ENCODE measurements around the gene ZNF23.

The ZNF23 gene

GRCh38 chr16:71426880-71427615, 35.0 kb downstream of the ZNF23 start:
- no peak for DNase-seq

GRCh38 chr16:71426069-71426879, 35.8 kb downstream of the ZNF23 start:
- peak; percentile 61 for DNase-seq

DNA sequence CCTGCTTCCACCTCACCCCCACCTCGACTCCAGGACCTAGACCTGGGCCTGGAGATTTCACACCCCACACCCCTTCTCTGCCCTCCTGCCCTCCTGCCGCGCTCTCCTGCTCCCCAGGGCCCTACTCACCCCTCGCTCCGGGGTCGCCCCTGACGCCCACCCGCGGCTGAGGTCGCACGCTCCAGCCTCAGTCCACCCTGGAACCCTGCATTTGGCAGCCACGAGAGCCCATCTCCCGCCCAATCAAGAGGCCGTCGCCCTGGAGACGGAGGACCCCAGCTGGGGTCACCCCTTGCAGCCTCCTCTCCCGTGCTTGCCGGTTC, 36.3 kb downstream of the ZNF23 start:
- no peak for DNase-seq

GRCh38 chr16:71424626-71425025, 37.4 kb downstream of the ZNF23 start:
- DNase-seq = no peak

GRCh38 chr16:71423865-71424264, 38.2 kb downstream of the ZNF23 start:
- DNase-seq = no peak

GRCh38 chr16:71423016-71423415, 39.0 kb downstream of the ZNF23 start:
- no peak for DNase-seq

DNA sequence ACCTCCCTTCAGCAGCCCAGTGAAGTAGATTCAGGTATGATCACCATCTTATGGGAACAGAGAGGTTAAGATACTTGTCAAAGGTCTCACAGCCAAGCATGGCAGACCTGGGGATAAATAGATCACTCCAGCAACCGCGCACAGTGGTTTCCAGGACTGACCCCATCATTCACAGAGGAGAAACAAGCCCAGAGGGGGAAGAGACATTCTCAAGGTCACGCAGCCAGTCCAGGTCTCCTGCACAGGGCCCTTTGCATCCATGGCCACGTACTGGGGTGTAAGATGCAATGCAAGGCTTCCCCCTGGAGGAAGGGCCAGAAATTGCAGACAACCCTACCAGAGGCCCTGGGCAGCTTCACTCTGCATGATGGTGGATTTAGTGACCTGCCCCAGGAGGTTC, 40.1 kb downstream of the ZNF23 start:
- DNase-seq = no peak

DNA sequence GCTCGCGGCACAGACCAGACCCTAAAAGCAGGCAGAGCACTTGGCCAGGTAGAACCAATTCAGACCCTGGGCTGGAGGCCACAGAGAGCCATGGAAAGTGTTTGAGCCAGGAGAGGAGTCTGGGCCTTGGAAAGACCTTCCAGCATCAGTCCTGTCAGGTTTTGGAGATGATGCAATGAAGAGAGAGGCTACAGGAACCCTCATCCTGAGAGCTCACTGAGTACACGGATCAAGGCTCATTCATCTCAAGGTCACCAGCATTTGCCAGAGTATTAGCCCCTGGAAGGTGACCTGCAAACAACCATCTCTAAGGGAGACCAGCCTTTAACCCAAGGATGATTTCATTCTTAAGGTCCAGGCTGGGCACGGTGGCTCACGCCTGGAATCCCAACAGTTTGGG, 48.0 kb downstream of the ZNF23 start:
- no peak for DNase-seq

- DNase-seq = no peak
Measured at GRCh38 chr16:71413341-71413740, 48.7 kb downstream of the ZNF23 start.

DNA sequence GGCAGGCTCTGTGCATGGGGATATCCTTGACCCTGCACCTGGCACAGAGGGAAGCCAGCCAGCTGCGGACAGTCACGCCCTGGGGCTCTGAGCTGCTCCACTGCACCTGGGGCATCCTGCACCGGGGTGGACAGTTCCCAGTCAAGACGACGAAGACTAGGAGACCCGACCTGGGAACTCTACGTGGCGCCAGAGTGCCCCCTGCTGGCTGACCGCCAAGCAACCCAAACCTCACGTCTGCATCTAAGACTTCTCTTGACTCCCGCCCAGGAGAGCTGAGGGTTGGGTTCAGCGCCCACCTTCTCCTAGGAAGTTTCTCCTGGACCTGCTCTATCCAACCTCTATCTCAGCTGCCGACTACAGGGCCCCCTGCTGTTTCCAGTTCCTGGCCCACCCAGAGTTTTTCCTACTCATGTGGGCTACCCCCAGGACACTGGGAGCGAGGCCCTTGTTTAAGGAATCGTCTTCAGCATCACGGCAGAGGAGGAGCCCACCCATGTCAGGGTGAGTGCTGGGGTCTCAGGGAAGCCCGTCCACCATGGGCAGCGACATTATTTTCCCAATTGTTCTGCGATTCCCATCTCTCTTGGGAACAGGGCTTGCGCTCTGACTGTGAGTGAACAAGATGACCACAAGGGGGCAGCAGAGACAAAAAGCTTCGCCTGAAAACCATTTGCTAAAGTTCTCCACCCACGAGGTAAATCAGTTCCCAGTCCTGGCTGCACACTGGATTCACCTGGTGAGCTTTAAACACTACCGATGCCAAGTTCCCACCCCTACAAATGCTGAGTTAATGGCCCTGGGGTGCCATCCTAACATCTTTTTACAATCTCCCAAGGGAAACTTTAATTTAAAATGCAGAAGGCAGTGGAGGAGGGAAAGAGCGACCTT, 49.5 kb downstream of the ZNF23 start:
- DNase-seq = peak; percentile 56

DNA sequence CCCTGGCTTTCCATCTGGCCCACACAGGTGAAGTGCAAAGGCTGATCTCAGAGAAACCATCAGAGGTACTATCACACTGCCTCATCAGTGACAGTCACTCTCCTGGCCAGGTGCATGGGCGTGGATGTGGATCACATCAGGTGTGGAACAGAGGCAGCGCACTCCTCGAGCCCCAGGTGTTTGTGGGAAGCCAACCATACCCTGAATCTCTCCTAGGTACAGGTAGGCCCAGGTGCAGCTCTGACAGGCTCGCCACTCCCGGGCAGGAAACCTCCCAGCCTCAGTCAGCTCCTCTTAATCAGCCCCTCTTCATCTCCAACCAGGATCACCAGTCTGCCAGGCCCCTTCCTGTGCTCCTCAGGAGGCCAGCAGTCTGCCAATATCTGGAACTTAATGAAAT, 51.9 kb downstream of the ZNF23 start:
- no peak for DNase-seq

DNA sequence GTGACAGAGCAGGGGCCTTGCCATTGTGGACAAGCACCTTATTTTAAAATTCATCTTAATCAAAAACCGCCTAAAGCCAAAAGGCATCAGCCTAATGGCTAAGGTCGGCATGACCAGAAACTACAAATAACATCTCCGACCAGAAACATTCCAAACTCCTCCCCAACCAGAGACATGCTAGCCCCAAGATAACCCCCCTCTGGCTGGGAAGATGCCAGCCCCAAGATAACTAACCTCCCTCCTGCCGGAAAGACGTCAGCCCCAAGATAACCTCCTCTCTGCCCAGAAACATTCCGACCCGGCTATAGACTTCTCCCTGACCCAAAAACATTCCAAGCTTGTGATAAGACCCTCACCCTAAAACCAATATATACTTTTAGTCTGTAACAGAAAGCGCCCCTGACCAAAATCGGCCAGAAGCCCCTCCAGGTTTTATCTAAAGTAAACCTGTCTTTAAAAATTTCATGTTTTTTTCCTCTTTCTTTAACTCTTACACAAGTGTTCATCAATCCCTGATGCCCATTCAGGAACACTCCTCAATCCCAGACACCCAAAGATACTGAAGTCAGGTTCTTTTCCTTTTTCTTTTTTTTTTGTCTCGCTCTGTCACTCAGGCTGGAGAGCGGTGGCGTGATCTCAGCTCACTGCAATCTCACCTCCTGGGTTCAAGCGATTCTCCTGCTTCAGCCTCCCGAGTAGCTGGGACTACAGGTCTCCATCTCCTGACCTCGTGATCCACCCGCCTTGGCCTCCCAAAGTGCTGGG, 52.9 kb downstream of the ZNF23 start:
- no peak for DNase-seq

GRCh38 chr16:71408536-71408935, 53.5 kb downstream of the ZNF23 start:
- no peak for DNase-seq

GRCh38 chr16:71407731-71408130, 54.3 kb downstream of the ZNF23 start:
- no peak for DNase-seq

GRCh38 chr16:71406724-71407123, 55.3 kb downstream of the ZNF23 start:
- no peak for DNase-seq

GRCh38 chr16:71406316-71406715, 55.7 kb downstream of the ZNF23 start:
- no peak for DNase-seq

GRCh38 chr16:71404364-71404763, 57.7 kb downstream of the ZNF23 start:
- no peak for DNase-seq

GRCh38 chr16:71402674-71403073, 59.4 kb downstream of the ZNF23 start:
- DNase-seq = no peak

GRCh38 chr16:71402007-71402406, 60.0 kb downstream of the ZNF23 start:
- DNase-seq = no peak

DNA sequence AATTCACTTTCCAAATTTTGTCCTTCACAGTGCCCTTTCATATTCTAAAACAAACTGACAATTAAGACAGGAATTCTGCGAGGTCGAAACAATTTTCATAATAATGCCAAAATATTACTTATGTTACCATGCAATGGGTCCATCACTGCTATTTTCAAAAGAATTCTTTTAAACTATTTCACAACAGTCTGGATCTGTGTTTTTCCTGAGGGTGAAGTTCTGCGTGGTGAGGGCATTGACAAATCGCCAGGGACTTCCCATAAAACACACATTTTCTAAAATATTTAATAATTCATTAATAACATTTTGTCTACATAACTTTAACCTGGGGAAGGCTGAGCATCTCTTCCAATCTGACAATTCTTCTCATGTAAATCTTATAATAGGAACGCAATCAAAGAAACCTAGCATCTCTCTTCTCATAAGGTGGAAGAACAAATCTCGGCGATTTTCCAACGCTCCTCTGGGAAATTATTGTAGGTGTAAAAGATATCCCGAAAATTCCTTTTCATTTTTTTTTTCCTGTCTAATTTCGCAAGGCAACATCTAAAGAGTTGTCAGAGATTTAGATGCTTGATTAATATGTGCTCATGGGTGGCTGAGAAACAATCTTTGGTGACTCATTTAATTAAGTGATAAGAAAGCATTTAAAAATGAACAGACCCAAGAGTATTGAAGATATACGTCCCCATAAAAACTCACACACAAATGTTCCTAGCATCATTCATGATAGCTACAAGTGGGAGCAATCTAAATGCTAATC, 62.1 kb downstream of the ZNF23 start:
- no peak for DNase-seq
